Liver (tissue), 9 donors: ENCODE measurements around the gene RMND1. TPM values are rescaled to one million over a fixed set of nuclear protein-coding genes. Genes with fewer than 3 reads are reported as not detected.

Source experiments
- DNase-seq: peaks from one replicate; pipeline ENCODE4 v3.0.0-alpha.2; 2017; ENCODE audit warnings: low spot score
- H3K27ac ChIP-seq, 2 donors: one replicate each; pipeline ENCODE4 v1.7.0; 2013; ENCODE audit warnings: inconsistent platforms in 2 of 2, low read length in 2 of 2, control low read depth in 1 of 2, low read depth in 1 of 2, mild to moderate bottlenecking in 1 of 2
- H3K27me3 ChIP-seq, 4 donors: one replicate each; pipeline versions ENCODE4 v1.6.1 to v1.7.0; 2013; ENCODE audit warnings: low read length in 3 of 4, inconsistent platforms in 1 of 4, mild to moderate bottlenecking in 1 of 4, moderate library complexity in 1 of 4; ENCODE audit not compliant: control insufficient read depth in 4 of 4, insufficient read depth in 4 of 4
- H3K36me3 ChIP-seq, 4 donors: one replicate each; pipeline versions ENCODE4 v1.6.1 to v1.7.0; 2013; ENCODE audit warnings: low read length in 3 of 4, mild to moderate bottlenecking in 3 of 4, low read depth in 1 of 4, moderate library complexity in 1 of 4; ENCODE audit not compliant: control insufficient read depth in 4 of 4, insufficient read depth in 3 of 4
- H3K4me1 ChIP-seq, 4 donors: one replicate each; pipeline versions ENCODE4 v1.6.1 to v1.7.0; 2013; ENCODE audit warnings: low read length in 3 of 4, mild to moderate bottlenecking in 3 of 4, moderate library complexity in 1 of 4; ENCODE audit not compliant: control insufficient read depth in 4 of 4, insufficient read depth in 4 of 4
- H3K4me3 ChIP-seq, 3 donors: one replicate each; pipeline versions ENCODE4 v1.6.1 to v1.7.0; 2013; ENCODE audit warnings: low read length in 3 of 3, control low read depth in 1 of 3, low read depth in 1 of 3, mild to moderate bottlenecking in 1 of 3
- H3K9ac ChIP-seq, 2 donors: one replicate each; pipeline ENCODE4 v1.7.0; 2013; ENCODE audit warnings: low read length in 2 of 2, mild to moderate bottlenecking in 2 of 2, moderate library complexity in 2 of 2, control low read depth in 1 of 2, low read depth in 1 of 2
- H3K9me3 ChIP-seq, 4 donors: one replicate each; pipeline versions ENCODE4 v1.6.1 to v1.7.0; 2013; ENCODE audit warnings: low read length in 3 of 4; ENCODE audit not compliant: control insufficient read depth in 4 of 4
- EGR1 ChIP-seq, 2 donors: IDR thresholded peaks; 2 replicates each; pipeline ENCODE4 v1.6.1; 2016 to 2018; ENCODE audit warnings: antibody characterized with exemption in 2 of 2, low read depth in 2 of 2
- FOXA1 ChIP-seq: IDR thresholded peaks from 2 replicates; pipeline ENCODE4 v1.6.1; 2016; ENCODE audit warnings: antibody characterized with exemption
- FOXA2 ChIP-seq: IDR thresholded peaks from 2 replicates; pipeline ENCODE4 v1.6.1; 2016; ENCODE audit warnings: antibody characterized with exemption
- GABPA ChIP-seq, 2 donors: IDR thresholded peaks in 1 of 2; conservative IDR thresholded peaks in 1 of 2; 2 replicates each; pipeline ENCODE4 v1.6.1; 2016; ENCODE audit warnings: antibody characterized with exemption in 2 of 2, mild to moderate bottlenecking in 1 of 2, moderate library complexity in 1 of 2
- HNF4A ChIP-seq, 2 donors: conservative IDR thresholded peaks; 2 replicates each; pipeline ENCODE4 v1.6.1; 2016; ENCODE audit warnings: antibody characterized with exemption in 2 of 2, mild to moderate bottlenecking in 2 of 2
- HNF4G ChIP-seq: IDR thresholded peaks from 2 replicates; pipeline ENCODE4 v1.6.1; 2016; ENCODE audit warnings: antibody characterized with exemption
- JUND ChIP-seq, 2 donors: IDR thresholded peaks; 2 replicates each; pipeline ENCODE4 v1.6.1; 2016; ENCODE audit warnings: antibody characterized with exemption in 2 of 2
- NR2F2 ChIP-seq: IDR thresholded peaks from 2 replicates; pipeline ENCODE4 v1.6.1; 2016; ENCODE audit warnings: antibody characterized with exemption
- RAD21 ChIP-seq, 2 donors: IDR thresholded peaks; 2 replicates each; pipeline ENCODE4 v1.6.1; 2016; ENCODE audit warnings: antibody characterized with exemption in 2 of 2, mild to moderate bottlenecking in 2 of 2
- RXRA ChIP-seq, 2 donors: IDR thresholded peaks; 2 replicates each; pipeline ENCODE4 v1.6.1; 2017 to 2018; ENCODE audit warnings: antibody characterized with exemption in 2 of 2, mild to moderate bottlenecking in 1 of 2
- SP1 ChIP-seq: IDR thresholded peaks from 2 replicates; pipeline ENCODE4 v1.6.1; 2018; ENCODE audit warnings: antibody characterized with exemption, mild to moderate bottlenecking
- TAF1 ChIP-seq: conservative IDR thresholded peaks from 2 replicates; pipeline ENCODE4 v1.6.1; 2016; ENCODE audit warnings: antibody characterized with exemption, mild to moderate bottlenecking
- YY1 ChIP-seq: IDR thresholded peaks from 2 replicates; pipeline ENCODE4 v1.6.1; 2016; ENCODE audit warnings: antibody characterized with exemption, mild to moderate bottlenecking
- WGBS: extraction: QIAGEN DNeasy Blood & Tissue Kit; methylation state at CpG from one replicate; pipeline ENCODE4 v1.1.7; 2013; 5-methylcytosine and 5-hydroxymethylcytosine counted together
- polyA plus RNA-seq, 2 donors: library from polyadenylated mRNA; stranded (reverse) in 1 of 2; unstranded in 1 of 2; fragments of 200-250 nt in 1 of 2; fragments of >200 nt in 1 of 2; fragmentation: Nextera tagmentation in 1 of 2; extraction: Ambion mirVana in 1 of 2; gene quantifications; one replicate each; pipeline versions ENCODE4 v1.2.1 to v1.2.3, GENCODE V29; 2013 to 2015
- total RNA-seq, 2 donors: library from RNA; depleted of rRNA; stranded (reverse); fragments of >200 nt; gene quantifications; one replicate each; pipeline ENCODE4 v1.2.3, GENCODE V29; 2014
- TF ChIP-seq, protein P1 (sequence below): IDR thresholded peaks from 2 replicates; pipeline ENCODE4 v1.6.1; 2016; ENCODE audit warnings: antibody characterized with exemption
- TF ChIP-seq, protein P2 (sequence below): IDR thresholded peaks from 2 replicates; pipeline ENCODE4 v1.6.1; 2016; ENCODE audit warnings: antibody characterized with exemption, mild to moderate bottlenecking
- TF ChIP-seq, protein P3 (sequence below): IDR thresholded peaks from 2 replicates; pipeline ENCODE4 v1.6.1; 2016; ENCODE audit warnings: antibody characterized with exemption
- TF ChIP-seq, protein P4 (sequence below): IDR thresholded peaks from 2 replicates; pipeline ENCODE4 v1.6.1; 2016; ENCODE audit warnings: antibody characterized with exemption
- TF ChIP-seq, protein P5 (sequence below): fragments of 150-350 bp; IDR thresholded peaks from 2 replicates; pipeline ENCODE4 v1.5.1; 2017; ENCODE audit warnings: improper control_type of control experiment, low read depth, low read length; ENCODE audit not compliant: missing input control
- donor health status: healthy.
- donor health status: healthy.
- donor health status: healthy.
- donor health status: healthy.
- donor health status: healthy.

Gene RMND1
- total and polyA plus RNA-seq, 4 donors, result 13.2 to 22.6 (median 18.1) TPM

DNA sequence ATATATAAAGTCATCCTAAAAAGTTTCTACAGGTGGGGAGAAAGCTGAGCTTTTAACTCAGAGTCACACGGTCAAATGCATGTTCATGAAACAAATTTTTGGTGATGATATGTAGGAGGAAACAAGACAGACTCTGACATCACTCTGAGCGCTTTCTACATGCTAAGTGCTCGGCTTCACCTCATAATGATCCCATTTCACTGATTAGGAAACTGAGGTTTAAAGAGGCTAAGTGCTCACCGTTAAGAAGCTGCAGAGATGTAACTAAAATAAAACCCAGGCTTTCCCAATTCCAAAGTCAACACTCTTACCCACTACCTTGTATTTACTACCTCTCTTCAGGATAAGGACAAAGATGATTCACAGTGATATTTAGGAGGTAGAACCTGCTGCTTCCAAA is 4.7 kb downstream of the RMND1 start:
- 85% methylated on average over 4 of the region's 4 CpGs for WGBS
- TF ChIP-seq SP1, result no peak
- no peak for TF ChIP-seq GABPA (IDR thresholded peaks at IDR 0.05 in 1 of 2, conservative IDR thresholded peaks at IDR 0.05 in 1 of 2)
- TF ChIP-seq NR2F2, result no peak
- TF ChIP-seq TAF1, result no peak
- TF ChIP-seq, protein P1, sequence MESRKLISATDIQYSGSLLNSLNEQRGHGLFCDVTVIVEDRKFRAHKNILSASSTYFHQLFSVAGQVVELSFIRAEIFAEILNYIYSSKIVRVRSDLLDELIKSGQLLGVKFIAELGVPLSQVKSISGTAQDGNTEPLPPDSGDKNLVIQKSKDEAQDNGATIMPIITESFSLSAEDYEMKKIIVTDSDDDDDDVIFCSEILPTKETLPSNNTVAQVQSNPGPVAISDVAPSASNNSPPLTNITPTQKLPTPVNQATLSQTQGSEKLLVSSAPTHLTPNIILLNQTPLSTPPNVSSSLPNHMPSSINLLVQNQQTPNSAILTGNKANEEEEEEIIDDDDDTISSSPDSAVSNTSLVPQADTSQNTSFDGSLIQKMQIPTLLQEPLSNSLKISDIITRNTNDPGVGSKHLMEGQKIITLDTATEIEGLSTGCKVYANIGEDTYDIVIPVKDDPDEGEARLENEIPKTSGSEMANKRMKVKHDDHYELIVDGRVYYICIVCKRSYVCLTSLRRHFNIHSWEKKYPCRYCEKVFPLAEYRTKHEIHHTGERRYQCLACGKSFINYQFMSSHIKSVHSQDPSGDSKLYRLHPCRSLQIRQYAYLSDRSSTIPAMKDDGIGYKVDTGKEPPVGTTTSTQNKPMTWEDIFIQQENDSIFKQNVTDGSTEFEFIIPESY, result no peak
- no peak for TF ChIP-seq FOXA2
- TF ChIP-seq EGR1 (IDR thresholded peaks at IDR 0.05; ENCODE audit: low read depth in 2 of 2), result no peak
- no peak for TF ChIP-seq HNF4A (conservative IDR thresholded peaks at IDR 0.05)
- TF ChIP-seq FOXA1, result no peak
- TF ChIP-seq, protein P2, sequence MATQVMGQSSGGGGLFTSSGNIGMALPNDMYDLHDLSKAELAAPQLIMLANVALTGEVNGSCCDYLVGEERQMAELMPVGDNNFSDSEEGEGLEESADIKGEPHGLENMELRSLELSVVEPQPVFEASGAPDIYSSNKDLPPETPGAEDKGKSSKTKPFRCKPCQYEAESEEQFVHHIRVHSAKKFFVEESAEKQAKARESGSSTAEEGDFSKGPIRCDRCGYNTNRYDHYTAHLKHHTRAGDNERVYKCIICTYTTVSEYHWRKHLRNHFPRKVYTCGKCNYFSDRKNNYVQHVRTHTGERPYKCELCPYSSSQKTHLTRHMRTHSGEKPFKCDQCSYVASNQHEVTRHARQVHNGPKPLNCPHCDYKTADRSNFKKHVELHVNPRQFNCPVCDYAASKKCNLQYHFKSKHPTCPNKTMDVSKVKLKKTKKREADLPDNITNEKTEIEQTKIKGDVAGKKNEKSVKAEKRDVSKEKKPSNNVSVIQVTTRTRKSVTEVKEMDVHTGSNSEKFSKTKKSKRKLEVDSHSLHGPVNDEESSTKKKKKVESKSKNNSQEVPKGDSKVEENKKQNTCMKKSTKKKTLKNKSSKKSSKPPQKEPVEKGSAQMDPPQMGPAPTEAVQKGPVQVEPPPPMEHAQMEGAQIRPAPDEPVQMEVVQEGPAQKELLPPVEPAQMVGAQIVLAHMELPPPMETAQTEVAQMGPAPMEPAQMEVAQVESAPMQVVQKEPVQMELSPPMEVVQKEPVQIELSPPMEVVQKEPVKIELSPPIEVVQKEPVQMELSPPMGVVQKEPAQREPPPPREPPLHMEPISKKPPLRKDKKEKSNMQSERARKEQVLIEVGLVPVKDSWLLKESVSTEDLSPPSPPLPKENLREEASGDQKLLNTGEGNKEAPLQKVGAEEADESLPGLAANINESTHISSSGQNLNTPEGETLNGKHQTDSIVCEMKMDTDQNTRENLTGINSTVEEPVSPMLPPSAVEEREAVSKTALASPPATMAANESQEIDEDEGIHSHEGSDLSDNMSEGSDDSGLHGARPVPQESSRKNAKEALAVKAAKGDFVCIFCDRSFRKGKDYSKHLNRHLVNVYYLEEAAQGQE, result no peak
- no peak for TF ChIP-seq RAD21 (IDR thresholded peaks at IDR 0.05)
- TF ChIP-seq, protein P3, sequence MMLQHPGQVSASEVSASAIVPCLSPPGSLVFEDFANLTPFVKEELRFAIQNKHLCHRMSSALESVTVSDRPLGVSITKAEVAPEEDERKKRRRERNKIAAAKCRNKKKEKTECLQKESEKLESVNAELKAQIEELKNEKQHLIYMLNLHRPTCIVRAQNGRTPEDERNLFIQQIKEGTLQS, result no peak
- no peak for TF ChIP-seq RXRA (IDR thresholded peaks at IDR 0.05)
- TF ChIP-seq, protein P4, sequence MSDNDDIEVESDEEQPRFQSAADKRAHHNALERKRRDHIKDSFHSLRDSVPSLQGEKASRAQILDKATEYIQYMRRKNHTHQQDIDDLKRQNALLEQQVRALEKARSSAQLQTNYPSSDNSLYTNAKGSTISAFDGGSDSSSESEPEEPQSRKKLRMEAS, result no peak
- TF ChIP-seq, protein P5, sequence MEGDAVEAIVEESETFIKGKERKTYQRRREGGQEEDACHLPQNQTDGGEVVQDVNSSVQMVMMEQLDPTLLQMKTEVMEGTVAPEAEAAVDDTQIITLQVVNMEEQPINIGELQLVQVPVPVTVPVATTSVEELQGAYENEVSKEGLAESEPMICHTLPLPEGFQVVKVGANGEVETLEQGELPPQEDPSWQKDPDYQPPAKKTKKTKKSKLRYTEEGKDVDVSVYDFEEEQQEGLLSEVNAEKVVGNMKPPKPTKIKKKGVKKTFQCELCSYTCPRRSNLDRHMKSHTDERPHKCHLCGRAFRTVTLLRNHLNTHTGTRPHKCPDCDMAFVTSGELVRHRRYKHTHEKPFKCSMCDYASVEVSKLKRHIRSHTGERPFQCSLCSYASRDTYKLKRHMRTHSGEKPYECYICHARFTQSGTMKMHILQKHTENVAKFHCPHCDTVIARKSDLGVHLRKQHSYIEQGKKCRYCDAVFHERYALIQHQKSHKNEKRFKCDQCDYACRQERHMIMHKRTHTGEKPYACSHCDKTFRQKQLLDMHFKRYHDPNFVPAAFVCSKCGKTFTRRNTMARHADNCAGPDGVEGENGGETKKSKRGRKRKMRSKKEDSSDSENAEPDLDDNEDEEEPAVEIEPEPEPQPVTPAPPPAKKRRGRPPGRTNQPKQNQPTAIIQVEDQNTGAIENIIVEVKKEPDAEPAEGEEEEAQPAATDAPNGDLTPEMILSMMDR, result no peak
- no peak for TF ChIP-seq HNF4G
- no peak for TF ChIP-seq JUND (IDR thresholded peaks at IDR 0.05)
- no peak for TF ChIP-seq YY1
- no peaks in the 10 kb centered on the region for H3K27me3 ChIP-seq
- peaks cover 4 to 32% (median 29%) of the 10 kb centered on the region in 4 donors for H3K4me1 ChIP-seq
- no peak for DNase-seq
- H3K9me3 ChIP-seq, result no peaks in the 10 kb centered on the region
- H3K36me3 ChIP-seq, result peaks cover 0 to 3% (median 0%) of the 10 kb centered on the region in 4 donors
- no peak overlapping the region for H3K9ac ChIP-seq
- no peak overlapping the region for H3K4me3 ChIP-seq
- H3K27ac ChIP-seq, result no peak overlapping the region
